Measurements from ENCODE around the gene HDGFL3.
A peak's percentile ranks its signal among the peaks of the same experiment; 100 is the strongest.

The HDGFL3 gene

DNA sequence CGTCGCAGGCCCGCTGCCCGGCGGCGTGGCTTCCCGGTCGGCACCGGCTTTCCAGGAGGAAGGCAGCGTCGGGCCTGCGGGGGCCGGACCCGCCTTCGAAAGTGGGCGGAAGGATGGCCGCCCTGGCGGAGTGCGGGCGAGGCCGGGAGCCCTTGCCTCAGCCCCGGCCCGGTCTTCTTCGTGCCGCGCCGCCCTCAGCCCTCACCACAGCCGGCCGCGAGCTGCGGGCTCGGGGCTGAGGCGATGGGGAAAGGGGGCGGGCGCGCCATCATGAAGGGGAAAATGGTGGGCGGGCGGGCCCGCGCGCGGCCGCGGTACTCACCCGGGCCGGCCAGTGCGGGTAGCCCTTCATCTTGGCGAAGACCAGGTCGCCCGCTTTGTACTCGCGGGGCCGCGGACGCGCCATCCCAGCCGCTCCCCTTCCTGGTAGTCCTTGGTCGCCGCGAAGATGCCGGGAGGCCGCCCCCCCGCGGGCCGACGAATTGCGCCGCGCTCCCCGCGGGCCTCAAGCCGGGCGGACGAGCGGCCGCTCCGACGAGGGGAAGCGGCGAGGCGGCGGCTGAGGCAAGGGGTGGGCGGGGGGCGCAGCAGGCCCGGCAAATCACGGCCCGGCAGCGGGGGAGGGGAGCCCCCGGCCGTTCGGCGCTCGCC lies 489 bp downstream of the HDGFL3 start:
- peak overlapping the region; percentile 85 for H3K4me3 ChIP-seq (ENCODE audit: low read depth, low read length)
- no peaks in the 10 kb centered on the region for H3K9me3 ChIP-seq (ENCODE audit: control insufficient read depth, insufficient read depth, low read depth, low read length)
- H3K4me1 ChIP-seq (ENCODE audit: control insufficient read depth, insufficient read depth, low read length) = peaks cover 31% of the 10 kb centered on the region
- peak overlapping the region; percentile 91 for H3K27ac ChIP-seq (ENCODE audit: extremely low read depth, low read depth, low read length)
- H3K36me3 ChIP-seq (ENCODE audit: control insufficient read depth in 2 of 2, insufficient read depth in 1 of 2, low read length in 2 of 2) = 0 out of 3 replicates have a peak, but pooled peaks cover 0 to 3% of the 10 kb centered on the region in 2 experiments
- ChIA-PET CTCF (interaction anchor here (0.9 to 1.3 kb wide), 2 partner anchors 10 to 12 kb away, joined by 4 to 7 read pairs; no protein-coding TSS in a partner anchor), POLR2A (interaction anchor here (1.0 to 2.0 kb wide), 3 partner anchors 10 to 196 kb away, joined by 4 to 6 read pairs (median 4); partner anchors contain the start of gene BTBD1)
- no peak for TF ChIP-seq ZNF280D (tag by site-specific recombination; IDR thresholded peaks at IDR 0.05)
- peak; percentile 63 for TF ChIP-seq SP2 (tag by site-specific recombination; IDR thresholded peaks at IDR 0.05)
- TF ChIP-seq, protein P1, sequence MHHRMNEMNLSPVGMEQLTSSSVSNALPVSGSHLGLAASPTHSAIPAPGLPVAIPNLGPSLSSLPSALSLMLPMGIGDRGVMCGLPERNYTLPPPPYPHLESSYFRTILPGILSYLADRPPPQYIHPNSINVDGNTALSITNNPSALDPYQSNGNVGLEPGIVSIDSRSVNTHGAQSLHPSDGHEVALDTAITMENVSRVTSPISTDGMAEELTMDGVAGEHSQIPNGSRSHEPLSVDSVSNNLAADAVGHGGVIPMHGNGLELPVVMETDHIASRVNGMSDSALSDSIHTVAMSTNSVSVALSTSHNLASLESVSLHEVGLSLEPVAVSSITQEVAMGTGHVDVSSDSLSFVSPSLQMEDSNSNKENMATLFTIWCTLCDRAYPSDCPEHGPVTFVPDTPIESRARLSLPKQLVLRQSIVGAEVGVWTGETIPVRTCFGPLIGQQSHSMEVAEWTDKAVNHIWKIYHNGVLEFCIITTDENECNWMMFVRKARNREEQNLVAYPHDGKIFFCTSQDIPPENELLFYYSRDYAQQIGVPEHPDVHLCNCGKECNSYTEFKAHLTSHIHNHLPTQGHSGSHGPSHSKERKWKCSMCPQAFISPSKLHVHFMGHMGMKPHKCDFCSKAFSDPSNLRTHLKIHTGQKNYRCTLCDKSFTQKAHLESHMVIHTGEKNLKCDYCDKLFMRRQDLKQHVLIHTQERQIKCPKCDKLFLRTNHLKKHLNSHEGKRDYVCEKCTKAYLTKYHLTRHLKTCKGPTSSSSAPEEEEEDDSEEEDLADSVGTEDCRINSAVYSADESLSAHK (tag by site-specific recombination; IDR thresholded peaks at IDR 0.05) = no peak
- TF ChIP-seq ZNF24 (tag by site-specific recombination; IDR thresholded peaks at IDR 0.05) = no peak
- 0 out of 2 replicates have a peak, but pooled peaks have one; percentile 13 for TF ChIP-seq ZNF513 (tag by site-specific recombination; IDR thresholded peaks at IDR 0.05)
- TF ChIP-seq SP3 (tag by site-specific recombination; IDR thresholded peaks at IDR 0.05) = peak; percentile 69
- TF ChIP-seq, protein P2, sequence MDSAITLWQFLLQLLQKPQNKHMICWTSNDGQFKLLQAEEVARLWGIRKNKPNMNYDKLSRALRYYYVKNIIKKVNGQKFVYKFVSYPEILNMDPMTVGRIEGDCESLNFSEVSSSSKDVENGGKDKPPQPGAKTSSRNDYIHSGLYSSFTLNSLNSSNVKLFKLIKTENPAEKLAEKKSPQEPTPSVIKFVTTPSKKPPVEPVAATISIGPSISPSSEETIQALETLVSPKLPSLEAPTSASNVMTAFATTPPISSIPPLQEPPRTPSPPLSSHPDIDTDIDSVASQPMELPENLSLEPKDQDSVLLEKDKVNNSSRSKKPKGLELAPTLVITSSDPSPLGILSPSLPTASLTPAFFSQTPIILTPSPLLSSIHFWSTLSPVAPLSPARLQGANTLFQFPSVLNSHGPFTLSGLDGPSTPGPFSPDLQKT (IDR thresholded peaks at IDR 0.05; ENCODE audit: borderline replicate concordance, low read depth, low read length) = no peak
- no peak for TF ChIP-seq ZNF155 (tag by site-specific recombination; IDR thresholded peaks at IDR 0.05)
- TF ChIP-seq ZNF704 (tag by site-specific recombination; IDR thresholded peaks at IDR 0.05) = no peak
- no peak for TF ChIP-seq ZNF214 (tag by site-specific recombination; IDR thresholded peaks at IDR 0.05; ENCODE audit: borderline replicate concordance)
- TF ChIP-seq ZNF211 (tag by site-specific recombination; IDR thresholded peaks at IDR 0.05; ENCODE audit: low read depth) = no peak
- TF ChIP-seq ZNF112 (tag by site-specific recombination; IDR thresholded peaks at IDR 0.05) = no peak
- TF ChIP-seq PATZ1 (tag by site-specific recombination; IDR thresholded peaks at IDR 0.05) = peak; percentile 70
- TF ChIP-seq ZNF449 (tag by site-specific recombination; IDR thresholded peaks at IDR 0.05) = no peak
- peak; percentile 75 for TF ChIP-seq KLF9 (tag by site-specific recombination; IDR thresholded peaks at IDR 0.05; ENCODE audit: low read depth)
- no peak for TF ChIP-seq REST (tag by site-specific recombination; IDR thresholded peaks at IDR 0.05)
- TF ChIP-seq ZNF174 (tag by site-specific recombination; IDR thresholded peaks at IDR 0.05) = no peak
- TF ChIP-seq TRIM28 (IDR thresholded peaks at IDR 0.05; ENCODE audit: borderline replicate concordance, low read length) = no peak
- TF ChIP-seq ZNF561 (tag by site-specific recombination; IDR thresholded peaks at IDR 0.05; ENCODE audit: borderline replicate concordance) = peak; percentile 74; the same call in 1 of the 2 replicates
